HL-60/S4 treated with phorbol 12-myristate 13-acetate at 8.2 ng/mL for 4 days and 3 days (cell line): ENCODE data around the gene LCN6.
"Not testable (repeated sequence)": the region's sequence is repeated elsewhere in the genome, so short reads cannot be mapped to it uniquely, and the experiment has no call there.

Source experiments
- in situ Hi-C: fragments of 300-500 bp; cut with MboI; formaldehyde crosslinking; loops from 2 replicates; pipeline ENCODE4 v1.15.0; 2022; ENCODE audit warnings: low sequenced_read_pairs

The LCN6 gene

DNA sequence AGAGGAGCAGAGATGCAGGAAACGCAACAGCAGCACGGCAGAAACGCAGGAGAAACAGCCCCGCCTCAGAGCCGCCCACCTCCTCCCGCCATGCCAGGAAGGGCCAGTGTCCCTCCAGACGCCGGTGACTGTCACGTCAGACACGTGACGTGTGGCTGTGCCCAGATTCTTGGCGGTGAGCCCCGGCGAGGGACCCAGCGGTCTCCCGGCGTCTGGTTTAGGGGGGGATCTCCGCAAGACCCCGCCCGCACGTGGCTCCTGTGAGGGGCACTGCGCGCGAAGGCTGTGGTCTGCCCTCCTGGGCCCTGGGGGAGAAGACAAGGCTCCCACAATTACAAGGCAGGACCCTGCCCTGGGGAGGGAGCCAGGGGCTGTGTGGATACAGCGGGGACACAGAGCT lies 12.1 kb upstream of the LCN6 start:
- in situ Hi-C loops, result no loop called here

DNA sequence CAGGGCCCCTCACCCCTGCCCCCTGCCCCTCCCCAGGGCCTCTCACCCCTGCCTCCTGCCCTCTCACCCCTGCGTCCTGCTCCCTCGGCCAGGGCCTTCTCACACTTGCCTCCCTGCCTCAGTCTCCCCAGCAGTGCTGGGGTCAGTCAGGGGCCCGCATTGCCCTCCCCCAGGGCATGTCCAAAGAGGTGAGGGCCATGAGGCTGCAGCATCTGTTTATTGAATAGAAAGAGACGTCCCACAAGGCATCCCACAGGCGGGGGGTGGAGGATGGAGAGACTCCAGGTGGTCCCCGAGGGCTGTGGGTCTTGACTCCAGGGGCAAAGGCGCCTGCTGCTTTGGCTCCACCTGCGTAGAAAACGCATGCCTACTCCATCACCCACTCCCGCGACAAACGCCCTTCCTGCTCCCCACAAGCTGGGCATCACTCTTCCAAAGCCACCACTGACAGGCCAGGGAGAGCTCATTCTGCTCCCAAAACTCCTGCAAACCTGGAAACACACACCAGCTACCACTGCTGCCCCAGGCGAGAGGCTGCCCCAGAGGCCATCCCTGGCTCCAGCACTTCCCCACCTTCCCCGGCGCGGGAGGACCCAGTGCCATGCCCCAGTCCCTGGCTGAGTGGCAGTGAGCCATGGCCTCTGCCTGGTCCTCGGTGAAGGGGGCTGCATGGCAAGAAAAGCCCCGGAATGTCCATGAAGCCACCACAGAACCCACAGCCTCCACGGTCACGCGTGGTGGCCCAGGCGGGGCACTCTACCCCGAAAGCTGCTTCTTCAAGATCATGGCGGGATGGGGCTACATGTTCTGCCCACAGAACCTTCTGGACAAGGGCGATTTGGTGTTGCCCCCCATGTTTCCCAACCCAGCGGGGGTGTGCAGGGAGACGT lies 11.4 kb upstream of the LCN6 start:
- in situ Hi-C loops, result no loop called here

DNA sequence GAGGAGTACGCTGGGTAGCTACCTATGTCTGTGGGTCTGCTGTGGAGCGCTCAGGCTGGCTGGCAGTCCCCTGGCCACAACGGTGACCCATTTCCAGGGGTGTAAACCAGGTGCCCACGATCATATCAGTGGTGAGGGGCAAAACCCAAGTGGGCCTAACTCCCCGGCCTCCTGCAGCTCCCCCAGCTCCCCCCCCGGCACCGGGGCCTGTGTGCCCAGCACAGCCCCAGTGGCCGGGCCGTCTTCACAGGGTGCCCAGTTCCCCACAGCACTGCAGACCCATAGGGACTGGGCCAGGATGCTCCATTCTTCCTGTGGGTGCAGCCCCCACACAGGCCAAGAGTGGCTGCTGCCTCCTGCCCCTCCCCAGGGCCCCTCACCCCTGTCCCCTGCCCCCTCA lies 10.7 kb upstream of the LCN6 start:
- in situ Hi-C loops, result no loop called here

DNA sequence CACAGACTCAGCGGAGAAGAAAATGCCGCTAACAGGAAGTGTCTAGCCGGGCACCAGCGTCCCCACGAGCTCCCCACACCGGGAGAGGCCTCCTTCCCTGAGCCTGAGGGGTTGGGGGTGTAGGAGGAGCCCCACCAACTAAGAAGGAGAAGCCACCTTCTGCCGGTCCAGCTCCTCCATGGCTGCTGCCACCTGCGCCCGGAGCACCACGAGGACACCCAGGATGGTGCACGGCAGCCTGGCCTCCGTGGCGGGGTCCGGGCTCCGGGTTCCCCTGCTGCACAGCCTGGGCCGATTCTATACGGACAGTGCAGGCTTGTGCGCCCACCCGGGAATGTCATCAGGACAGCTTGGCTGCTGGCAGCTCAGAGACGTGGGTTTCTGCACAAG lies 9.4 kb upstream of the LCN6 start:
- in situ Hi-C loops, result no loop called here

DNA sequence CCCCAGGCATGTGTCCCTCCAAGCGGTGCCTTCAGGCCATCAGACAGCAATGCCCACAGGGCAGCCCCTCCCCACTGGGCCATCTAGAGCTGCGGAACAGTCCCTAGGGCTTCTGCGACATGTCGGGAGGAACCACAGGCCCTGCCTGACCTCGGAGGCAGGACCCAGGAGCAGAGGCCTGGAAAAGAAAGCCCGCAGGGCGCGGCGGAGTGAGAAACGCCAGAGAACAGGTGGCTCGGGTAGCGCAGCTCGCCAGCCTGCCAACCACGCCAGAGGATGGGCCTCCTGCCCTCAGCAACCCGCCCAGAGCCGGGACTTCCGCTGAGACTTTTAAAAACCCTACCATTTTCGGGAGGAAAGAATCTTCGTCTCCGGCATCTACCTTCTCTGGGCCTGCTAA lies 9.0 kb upstream of the LCN6 start:
- in situ Hi-C loops, result no loop called here

DNA sequence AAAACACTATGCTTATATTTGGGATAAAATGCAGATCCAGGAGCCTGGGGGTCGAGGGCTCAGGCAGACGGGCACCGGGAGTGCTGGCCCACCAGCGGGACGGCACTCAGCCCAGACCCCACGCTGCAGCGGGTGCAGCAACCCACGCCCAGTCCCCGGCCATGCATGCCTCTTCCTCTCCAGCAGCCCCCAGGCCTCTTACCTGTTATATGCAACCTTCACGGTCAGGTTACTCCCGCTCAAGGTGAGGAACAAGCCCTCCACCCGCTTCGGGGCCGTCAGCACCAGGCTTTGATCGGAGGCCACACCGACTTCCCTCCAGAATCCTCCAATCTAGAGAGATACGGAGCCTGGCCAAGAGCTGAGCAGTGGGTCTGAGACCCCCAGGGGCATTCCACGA lies 8.5 kb upstream of the LCN6 start:
- in situ Hi-C loops, result no loop called here

DNA sequence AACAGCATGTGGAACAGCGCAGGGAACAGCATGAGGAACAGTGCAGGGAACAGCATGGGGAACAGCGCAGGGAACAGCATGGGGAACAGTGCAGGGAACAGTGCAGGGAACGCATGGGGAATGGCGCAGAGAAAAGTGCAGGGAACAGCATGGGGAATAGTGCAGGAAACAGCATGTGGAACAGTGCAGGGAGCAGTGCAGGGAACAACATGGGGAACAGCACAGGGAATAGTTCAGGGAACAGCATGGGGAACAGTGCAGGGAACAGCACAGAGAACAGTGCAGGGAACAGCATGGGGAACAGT lies 7.8 kb upstream of the LCN6 start:
- in situ Hi-C loops, result no loop called here

DNA sequence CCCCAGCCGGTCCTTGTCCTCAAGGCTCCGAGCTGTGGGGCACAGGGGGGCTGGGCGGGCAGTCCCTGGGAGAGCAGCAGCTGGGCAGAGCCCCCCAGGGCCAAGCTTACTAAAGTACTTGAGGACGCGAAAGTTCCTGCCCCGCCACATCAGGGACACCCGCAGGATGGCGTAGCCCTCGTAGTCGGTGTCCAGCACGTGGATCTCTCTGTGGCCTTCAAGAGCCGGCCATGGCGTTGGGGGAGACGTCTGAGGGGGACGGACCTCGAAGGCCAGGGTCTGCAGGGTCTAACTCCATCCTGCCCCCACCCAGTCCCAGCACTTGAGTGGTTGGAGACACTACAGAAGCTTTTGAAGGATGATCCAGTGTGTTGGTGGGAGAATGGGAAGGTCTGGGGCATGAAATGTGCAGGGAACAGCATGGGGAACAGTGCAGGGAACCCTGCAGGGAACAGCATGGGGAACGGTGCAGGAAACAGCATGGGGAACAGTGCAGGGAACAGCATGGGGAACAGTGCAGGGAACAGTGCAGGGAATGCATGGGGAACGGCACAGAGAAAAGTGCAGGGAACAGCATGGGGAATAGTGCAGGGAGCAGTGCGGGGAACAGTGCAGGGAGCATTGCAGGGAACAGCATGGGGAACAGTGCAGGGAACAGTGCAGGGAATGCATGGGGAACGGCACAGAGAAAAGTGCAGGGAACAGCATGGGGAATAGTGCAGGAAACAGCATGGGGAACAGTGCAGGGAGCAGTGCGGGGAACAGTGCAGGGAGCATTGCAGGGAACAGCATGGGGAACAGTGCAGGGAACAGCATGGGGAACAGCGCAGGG lies 7.2 kb upstream of the LCN6 start:
- in situ Hi-C loops, result not testable (repeated sequence)

DNA sequence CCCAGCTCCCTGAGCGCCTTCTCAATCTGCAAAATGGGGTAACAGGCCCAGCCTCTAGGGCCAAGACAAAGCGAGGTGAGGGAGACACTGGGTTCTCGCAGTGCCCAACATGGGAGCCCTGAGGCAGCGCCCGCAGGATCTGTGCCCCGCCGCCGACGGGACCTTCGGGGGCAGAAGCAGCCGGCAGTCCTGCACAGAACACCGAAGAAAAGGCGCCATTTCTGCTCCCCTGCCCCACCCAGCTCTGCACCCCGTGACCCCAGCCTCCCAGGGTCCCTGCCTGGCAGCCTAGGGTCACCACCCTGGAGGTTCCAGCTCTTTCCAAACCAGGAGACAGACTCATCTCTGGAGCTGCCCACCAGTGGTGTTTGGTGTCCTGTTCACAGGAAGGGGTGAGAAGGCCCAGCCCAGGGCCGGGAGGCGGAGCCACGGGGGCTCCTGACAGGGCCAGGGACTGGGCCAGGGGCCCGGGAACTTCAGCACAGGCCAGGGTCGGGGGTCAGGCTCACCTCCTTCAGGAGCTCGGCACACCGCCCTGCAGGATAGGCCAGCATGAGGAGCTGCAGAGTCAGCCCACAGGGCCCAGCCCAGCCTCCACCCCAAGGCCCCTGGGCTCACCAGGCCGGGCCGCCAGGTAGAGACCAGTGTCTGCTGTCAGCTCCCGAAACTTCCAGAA lies 6.4 kb upstream of the LCN6 start:
- in situ Hi-C loops, result no loop called here

DNA sequence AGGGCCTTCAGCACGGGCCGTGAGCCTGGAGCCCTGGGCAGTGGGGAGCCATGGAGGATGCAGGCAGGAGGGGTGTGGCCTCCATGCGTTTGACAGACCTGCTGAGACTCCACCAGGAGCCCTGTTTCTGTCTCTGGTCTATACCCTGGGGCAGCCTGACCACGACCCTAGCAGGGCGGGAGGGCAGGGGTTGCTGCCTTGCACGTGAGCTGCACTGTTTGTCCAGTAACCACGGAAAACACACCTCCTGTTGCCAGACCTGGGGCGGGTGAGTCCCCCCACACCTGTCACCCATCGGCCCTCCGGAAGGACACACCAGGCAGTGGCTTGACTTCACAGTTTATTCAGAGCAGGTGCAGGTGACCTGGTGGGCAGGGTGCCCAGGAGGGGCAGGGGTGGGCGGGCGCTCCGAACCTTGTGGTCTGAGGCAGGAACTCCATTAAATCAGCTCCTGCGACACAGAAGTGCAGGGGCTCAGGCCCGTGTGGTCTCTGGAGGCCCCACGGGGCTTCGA lies 5.8 kb upstream of the LCN6 start:
- in situ Hi-C loops, result no loop called here

DNA sequence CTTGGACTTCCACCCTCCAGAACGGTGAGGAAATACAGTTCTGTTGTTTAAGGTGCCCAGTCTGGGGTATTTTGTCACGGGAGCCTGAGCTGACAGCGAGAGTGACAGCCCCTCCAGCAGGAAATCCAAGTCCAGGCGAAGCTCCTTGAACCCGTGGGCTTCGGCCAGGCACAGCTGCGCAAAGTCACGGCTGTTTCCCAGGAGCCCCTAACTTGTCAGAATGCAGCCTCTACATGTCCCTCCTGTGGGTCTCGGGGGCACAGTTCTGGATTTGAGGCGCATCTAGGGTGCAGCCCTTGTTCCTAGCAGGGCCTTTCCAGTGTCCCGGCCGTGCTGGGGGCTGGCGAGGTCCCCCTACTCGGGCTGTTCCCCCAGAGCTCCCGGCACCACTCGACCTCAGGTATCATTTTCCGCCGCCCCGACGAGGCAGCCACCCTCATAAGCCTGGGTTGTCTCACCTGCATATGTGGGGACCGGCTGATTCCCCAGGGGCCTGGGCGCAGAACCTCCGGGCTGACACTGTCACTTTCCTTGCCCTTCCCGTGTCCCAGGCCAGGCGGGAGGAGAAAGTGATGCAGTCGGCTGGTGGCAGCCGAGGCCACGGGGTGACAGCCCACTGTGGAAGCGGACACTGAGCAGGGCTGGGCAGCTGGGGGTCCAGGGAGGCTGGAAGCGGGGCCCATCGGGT lies 5.2 kb upstream of the LCN6 start:
- in situ Hi-C loops, result no loop called here

DNA sequence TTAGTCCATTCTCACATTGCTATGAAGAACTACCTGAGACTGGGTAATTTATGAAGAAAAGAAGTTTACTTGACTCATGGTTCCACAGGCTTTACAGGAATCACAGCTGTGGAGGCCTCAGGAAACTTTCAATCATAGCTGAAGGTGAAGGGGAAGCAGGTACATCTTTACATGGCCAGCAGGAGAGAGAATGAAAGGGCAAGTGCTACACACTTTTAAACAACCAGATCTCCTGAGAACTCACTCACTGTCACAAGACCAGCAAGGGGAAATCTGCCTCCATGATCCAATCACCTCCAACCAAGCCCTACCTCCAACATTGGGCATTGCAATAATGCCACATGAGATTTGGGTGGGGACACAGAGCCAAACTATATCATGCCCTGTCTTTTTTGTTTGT lies 3.5 kb upstream of the LCN6 start:
- in situ Hi-C loops, result no loop called here

DNA sequence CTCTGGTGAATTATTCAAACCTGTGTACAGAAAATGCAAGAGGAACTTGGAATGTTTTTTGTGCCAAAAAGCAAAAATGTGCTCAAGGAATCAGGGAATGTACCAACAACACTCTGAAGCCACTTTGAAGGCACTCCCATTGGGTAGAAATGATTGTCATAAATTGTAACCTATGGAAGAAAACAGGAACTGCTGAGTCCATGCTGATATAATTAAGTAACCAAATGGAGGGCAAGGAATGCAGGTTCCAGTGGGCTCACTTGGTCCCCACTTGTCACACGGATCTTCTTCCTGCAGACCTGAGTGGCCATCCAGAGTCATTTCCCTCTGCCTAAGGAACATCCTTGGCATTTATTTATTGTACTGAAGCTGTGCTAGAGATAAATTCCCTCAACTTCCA lies 2.9 kb upstream of the LCN6 start:
- in situ Hi-C loops, result no loop called here

DNA sequence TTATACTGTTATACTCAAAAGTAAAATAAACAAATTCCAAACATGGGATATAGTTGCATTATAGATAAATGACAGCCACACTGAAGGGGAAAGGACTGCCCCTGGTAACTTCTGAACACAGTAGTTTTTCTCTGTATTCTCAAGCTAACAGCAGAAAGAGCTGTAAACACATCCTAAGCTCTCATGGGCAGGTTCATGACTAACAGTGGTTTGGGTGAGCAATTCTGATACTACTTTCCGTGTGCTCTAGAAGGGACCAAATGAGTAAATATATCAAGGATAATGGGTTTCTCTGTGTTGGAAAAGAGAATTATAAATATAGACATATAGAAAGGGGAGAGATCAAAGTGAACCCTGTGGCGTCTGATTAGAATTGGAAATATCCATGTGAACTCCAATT lies 2.2 kb upstream of the LCN6 start:
- in situ Hi-C loops, result no loop called here

DNA sequence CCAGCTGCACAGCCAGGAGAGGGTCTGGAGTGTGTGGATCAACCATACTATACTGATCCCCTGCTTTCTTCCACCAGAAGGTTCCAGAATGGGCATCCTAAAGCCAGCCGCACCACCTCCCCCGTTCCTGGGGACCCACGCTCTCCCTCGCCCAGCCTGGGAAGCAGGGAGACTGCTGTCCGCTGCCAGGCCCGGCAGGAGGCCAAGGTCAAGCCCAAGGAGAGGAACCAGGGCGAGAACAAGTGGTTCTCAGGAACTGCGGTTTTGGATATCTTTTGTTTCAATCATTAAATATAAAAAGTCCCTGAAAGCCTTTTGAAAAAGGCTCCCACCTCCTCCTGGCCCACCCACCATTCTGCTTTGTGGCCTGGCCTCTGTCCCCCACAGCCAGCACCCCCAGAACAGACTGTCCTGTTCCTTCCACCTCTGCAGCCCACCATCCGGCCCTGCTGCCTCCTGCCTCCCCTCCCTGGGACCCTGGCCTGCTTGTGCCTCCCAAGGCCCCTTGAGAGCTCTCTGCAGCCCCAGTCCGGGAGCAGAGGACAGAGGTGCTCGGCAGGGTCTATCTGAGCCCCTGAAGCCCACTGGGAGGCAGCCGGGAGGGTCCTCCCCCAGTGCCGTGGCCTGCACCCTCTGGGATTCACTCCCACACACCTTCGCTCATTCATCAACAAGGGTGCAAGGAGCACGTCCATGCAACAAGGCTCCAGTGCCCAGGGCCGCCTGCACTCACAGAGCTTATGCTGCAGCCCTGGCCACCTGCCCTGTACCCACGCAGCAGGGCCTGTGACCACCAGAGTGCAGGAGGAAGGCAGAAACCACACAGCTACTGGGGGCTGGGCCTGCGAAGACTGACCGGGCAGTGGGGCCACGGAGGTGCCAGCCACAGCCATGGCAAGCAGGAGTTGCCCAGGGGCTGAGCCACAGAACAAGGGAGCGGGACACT lies 614 bp upstream of the LCN6 start:
- in situ Hi-C loops, result no loop called here

DNA sequence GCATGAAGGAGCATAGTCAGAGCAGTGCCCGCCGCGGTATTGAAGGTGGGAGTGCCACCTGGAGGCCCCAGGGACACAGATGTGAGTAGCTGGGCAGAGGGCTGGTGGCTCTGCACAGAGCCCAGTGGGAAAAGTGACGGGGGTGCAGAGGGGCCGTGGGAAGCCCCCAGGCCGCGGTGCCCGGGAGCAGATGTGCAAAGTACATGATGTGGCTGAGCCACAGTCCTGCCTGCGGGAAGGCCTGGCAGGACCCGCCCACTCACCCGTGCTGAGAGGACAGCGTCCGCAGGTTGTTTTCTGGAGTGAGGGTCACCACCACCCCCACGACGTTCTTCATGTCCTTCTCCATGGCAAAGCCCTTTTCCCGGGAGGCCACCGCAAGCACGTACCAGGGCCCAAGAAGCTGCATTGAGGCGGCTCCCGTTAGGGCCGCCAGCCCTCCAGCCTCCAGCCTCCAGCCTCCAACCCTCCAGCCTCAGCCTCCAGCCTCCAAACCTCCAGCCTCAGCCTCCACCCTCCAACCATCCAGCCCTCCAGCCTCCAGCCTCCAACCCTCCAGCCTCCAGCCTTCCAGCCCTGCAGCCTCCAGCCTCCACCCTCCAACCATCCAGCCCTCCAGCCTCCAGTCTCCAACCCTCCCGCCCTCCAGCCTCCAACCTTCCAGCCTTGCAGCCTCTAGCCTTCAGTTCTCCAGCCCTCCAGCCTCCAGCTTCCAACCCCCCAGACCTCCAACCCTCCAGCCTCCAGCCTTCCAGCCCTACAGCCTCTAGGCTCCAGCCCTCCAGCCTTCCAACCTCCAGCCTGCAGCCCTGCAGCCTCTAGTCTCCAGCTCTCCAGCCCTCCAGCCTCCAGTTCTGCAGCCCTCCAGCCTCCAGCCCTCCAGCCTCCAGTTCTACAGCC lies 914 bp downstream of the LCN6 start:
- in situ Hi-C loops, result no loop called here

DNA sequence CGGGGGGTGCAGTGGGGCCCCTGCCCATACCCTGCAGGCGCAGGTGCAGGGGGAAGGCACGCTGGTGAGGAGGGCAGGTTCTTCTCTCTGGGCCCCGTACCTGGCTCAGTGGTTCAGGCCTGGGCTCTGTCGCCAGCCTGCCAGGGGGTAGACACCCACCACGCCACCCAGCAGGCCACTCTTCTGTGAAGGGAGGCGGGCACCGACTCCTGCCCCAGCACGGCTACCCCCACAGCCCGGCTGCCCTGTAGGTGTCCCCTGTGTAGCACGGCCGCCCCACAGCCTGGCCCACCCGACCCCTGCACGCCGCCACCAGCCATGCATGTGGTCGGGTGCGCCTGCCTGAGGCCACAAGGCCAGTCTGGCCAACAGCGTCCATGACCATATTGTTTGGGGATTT lies 1.7 kb downstream of the LCN6 start:
- in situ Hi-C loops, result no loop called here

DNA sequence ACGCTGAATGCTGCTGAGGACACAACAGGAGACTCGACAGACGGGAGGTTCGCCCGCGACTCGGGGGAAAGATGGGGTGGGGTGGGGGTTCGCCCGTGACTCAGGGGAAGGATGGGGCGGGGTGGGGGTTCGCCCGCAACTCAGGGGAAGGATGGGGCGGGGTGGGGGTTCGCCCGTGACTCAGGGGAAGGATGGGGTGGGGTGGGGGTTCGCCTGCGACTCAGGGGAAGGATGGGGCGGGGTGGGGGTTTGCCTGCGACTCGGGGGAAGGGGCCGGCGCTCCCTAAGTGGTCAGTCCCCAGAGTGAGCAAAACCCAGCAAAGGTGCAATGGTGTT lies 2.2 kb downstream of the LCN6 start:
- in situ Hi-C loops, result no loop called here
